Neural cell (in vitro differentiated cells): ENCODE data around the gene TRIM25.

Source experiments
- CTCF ChIP-seq: fragments of 450-650 bp; IDR thresholded peaks from 2 replicates; pipeline ENCODE4 v1.5.1; 2014; ENCODE audit warnings: antibody characterized with exemption, mild to moderate bottlenecking, moderate library complexity; ENCODE audit not compliant: poor library complexity, severe bottlenecking
- EP300 ChIP-seq: fragments of 450-650 bp; conservative IDR thresholded peaks from 2 replicates; pipeline ENCODE4 v1.6.1; 2014; ENCODE audit warnings: antibody characterized with exemption, mild to moderate bottlenecking, moderate library complexity; ENCODE audit not compliant: poor library complexity, severe bottlenecking
- EZH2 ChIP-seq: fragments of 200-600, 300-800 bp; shearing (Covaris generic), sonication (generic); IDR thresholded peaks from 2 replicates; pipeline ENCODE4 v1.6.1; 2014; ENCODE audit warnings: antibody characterized with exemption, low read length, borderline replicate concordance, mild to moderate bottlenecking; ENCODE audit not compliant: insufficient read depth, poor library complexity, severe bottlenecking
- POLR2AphosphoS5 ChIP-seq: IDR thresholded peaks from 2 replicates; pipeline ENCODE4 v1.6.1; 2012
- RAD21 ChIP-seq: fragments of 450-650 bp; conservative IDR thresholded peaks from 2 replicates; pipeline ENCODE4 v1.6.1; 2014; ENCODE audit warnings: antibody characterized with exemption, mild to moderate bottlenecking, moderate library complexity
- SMC3 ChIP-seq: fragments of 450-650 bp; conservative IDR thresholded peaks from 2 replicates; pipeline ENCODE4 v1.6.1; 2014; ENCODE audit warnings: antibody characterized with exemption, mild to moderate bottlenecking, moderate library complexity; ENCODE audit not compliant: poor library complexity
- TAF1 ChIP-seq: IDR thresholded peaks from 2 replicates; pipeline ENCODE4 v1.6.1; 2012; ENCODE audit warnings: low read depth
- TF ChIP-seq, protein P1 (sequence below): IDR thresholded peaks from 2 replicates; pipeline ENCODE4 v1.6.1; 2012; ENCODE audit warnings: borderline replicate concordance

- TF ChIP-seq CTCF (no peak), EZH2 (no peak), SMC3 (no peak), RAD21 (no peak), EP300 (no peak), POLR2AphosphoS5 (no peak), TAF1 (no peak)
- TF ChIP-seq, protein P1, sequence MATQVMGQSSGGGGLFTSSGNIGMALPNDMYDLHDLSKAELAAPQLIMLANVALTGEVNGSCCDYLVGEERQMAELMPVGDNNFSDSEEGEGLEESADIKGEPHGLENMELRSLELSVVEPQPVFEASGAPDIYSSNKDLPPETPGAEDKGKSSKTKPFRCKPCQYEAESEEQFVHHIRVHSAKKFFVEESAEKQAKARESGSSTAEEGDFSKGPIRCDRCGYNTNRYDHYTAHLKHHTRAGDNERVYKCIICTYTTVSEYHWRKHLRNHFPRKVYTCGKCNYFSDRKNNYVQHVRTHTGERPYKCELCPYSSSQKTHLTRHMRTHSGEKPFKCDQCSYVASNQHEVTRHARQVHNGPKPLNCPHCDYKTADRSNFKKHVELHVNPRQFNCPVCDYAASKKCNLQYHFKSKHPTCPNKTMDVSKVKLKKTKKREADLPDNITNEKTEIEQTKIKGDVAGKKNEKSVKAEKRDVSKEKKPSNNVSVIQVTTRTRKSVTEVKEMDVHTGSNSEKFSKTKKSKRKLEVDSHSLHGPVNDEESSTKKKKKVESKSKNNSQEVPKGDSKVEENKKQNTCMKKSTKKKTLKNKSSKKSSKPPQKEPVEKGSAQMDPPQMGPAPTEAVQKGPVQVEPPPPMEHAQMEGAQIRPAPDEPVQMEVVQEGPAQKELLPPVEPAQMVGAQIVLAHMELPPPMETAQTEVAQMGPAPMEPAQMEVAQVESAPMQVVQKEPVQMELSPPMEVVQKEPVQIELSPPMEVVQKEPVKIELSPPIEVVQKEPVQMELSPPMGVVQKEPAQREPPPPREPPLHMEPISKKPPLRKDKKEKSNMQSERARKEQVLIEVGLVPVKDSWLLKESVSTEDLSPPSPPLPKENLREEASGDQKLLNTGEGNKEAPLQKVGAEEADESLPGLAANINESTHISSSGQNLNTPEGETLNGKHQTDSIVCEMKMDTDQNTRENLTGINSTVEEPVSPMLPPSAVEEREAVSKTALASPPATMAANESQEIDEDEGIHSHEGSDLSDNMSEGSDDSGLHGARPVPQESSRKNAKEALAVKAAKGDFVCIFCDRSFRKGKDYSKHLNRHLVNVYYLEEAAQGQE: no peak
Measured at GRCh38 chr17:56880133-56880532, 33.7 kb downstream of the TRIM25 start.
